Heart left ventricle (tissue), 13 donors: ENCODE data around the gene LGALS13.

Source experiments
- POLR2A ChIP-seq, 2 donors: fragments of 450-650 bp; IDR thresholded peaks; one replicate each; pipeline ENCODE4 v1.6.1; 2017; ENCODE audit warnings: antibody characterized with exemption in 2 of 2, mild to moderate bottlenecking in 2 of 2, moderate library complexity in 2 of 2
- TF ChIP-seq, protein P1 (sequence below), 12 donors: fragments of 200-600 bp; sonication (generic) in 4 of 12; IDR thresholded peaks; one replicate each; pipeline versions ENCODE4 v1.5.0 to v1.8.0; 2018 to 2022; ENCODE audit warnings: antibody characterized with exemption in 12 of 12, mild to moderate bottlenecking in 5 of 12
- donor health status: ischemic (EF 13 %, LVEDD 7.1; RV severe dilation, severe dysfunction).
- donor health status: DM: no; HTN: yes; CAD: no.
- donor health status: DM: no; HTN: no; CAD: no.
- donor health status: ischemic (EF 25% LVEDD 6.9; RV normal size, moderate dysfunction).
- donor health status: ischemic (EF 25% LVEDD 5.7; RV mildly dilated, moderate dysfunction).
- donor health status: ischemic (EF 35%, LVEDD 5.7; RV mildly dilated, moderate dysfunction).
- donor health status: nonischemic (EF 11% LVEDD 7.7; RV severe dilation, severe dysfunction).
- donor health status: DM: yes; HTN: yes; CAD: no.
- donor health status: PGD.
- donor health status: ischemic (EF 29% LVEDD 5.4; RV normal size, mild dysfunction).
- donor health status: nonischemic (EF 23%, LVEDD 6.1; RV moderate dilation, normal function).

DNA sequence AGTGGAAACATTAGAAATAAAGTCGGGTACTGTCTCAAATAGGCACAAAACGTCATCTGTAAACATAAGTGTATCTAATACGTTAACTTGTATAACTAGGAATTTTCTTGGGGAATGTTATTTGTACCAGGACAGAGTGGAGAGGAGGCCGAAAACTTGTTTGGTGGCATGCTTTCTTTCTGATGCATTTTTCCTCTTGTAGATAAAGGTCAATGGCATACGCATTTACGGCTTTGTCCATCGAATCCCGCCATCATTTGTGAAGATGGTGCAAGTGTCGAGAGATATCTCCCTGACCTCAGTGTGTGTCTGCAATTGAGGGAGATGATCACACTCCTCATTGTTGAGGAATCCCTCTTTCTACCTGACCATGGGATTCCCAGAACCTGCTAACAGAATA lies 4.7 kb downstream of the LGALS13 start:
- TF ChIP-seq POLR2A (IDR thresholded peaks at IDR 0.05), result no peak
- TF ChIP-seq, protein P1, sequence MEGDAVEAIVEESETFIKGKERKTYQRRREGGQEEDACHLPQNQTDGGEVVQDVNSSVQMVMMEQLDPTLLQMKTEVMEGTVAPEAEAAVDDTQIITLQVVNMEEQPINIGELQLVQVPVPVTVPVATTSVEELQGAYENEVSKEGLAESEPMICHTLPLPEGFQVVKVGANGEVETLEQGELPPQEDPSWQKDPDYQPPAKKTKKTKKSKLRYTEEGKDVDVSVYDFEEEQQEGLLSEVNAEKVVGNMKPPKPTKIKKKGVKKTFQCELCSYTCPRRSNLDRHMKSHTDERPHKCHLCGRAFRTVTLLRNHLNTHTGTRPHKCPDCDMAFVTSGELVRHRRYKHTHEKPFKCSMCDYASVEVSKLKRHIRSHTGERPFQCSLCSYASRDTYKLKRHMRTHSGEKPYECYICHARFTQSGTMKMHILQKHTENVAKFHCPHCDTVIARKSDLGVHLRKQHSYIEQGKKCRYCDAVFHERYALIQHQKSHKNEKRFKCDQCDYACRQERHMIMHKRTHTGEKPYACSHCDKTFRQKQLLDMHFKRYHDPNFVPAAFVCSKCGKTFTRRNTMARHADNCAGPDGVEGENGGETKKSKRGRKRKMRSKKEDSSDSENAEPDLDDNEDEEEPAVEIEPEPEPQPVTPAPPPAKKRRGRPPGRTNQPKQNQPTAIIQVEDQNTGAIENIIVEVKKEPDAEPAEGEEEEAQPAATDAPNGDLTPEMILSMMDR (IDR thresholded peaks at IDR 0.05), result no peak
